ENCODE measurements around the gene ALDH3B1.
A peak's percentile ranks its signal among the peaks of the same experiment; 100 is the strongest.

The ALDH3B1 gene

DNA sequence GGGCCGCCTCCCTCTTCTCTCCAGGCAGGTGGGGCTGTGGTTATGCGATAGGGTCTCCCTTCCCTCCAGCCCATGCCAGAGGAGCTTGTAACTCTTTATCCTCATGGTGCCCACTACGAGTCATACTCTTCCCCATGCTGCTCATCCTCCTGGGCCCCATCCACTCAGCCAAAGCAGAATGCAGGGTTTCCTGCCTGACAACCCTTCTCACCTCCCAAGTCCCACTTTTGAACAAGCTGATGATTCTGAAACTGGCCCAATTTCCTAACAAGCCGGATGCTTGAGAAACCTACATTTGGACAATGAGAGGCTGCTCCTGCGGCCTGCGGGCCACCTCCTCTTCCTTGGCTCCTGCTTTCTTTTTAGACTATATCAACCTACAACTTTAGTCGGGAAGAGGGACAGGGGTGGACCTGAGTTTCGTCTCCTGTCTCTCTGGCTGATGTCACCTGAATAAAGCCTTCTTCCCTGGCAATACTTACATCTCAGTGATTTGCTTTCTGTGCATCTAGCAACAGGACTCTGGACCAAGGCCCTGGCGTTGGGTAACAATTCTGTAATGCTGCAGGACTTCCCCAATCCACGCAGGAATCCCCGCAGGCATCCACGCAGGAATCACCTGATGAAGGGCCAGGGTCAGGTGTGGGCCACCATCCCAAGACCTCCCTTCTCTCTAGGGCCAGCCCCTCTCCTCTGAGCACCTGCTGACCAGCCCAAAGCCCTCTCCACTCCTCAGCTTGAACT, 18.8 kb downstream of the ALDH3B1 start:
- DNase-seq (ENCODE audit: low read depth): no peak
- TF ChIP-seq, protein P1, sequence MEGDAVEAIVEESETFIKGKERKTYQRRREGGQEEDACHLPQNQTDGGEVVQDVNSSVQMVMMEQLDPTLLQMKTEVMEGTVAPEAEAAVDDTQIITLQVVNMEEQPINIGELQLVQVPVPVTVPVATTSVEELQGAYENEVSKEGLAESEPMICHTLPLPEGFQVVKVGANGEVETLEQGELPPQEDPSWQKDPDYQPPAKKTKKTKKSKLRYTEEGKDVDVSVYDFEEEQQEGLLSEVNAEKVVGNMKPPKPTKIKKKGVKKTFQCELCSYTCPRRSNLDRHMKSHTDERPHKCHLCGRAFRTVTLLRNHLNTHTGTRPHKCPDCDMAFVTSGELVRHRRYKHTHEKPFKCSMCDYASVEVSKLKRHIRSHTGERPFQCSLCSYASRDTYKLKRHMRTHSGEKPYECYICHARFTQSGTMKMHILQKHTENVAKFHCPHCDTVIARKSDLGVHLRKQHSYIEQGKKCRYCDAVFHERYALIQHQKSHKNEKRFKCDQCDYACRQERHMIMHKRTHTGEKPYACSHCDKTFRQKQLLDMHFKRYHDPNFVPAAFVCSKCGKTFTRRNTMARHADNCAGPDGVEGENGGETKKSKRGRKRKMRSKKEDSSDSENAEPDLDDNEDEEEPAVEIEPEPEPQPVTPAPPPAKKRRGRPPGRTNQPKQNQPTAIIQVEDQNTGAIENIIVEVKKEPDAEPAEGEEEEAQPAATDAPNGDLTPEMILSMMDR (IDR thresholded peaks at IDR 0.05; ENCODE audit: control insufficient read depth, extremely low read depth, insufficient read depth): no peak
- peak overlapping the region; percentile 83 for H3K4me3 ChIP-seq (ENCODE audit: low read depth, low read length)

DNA sequence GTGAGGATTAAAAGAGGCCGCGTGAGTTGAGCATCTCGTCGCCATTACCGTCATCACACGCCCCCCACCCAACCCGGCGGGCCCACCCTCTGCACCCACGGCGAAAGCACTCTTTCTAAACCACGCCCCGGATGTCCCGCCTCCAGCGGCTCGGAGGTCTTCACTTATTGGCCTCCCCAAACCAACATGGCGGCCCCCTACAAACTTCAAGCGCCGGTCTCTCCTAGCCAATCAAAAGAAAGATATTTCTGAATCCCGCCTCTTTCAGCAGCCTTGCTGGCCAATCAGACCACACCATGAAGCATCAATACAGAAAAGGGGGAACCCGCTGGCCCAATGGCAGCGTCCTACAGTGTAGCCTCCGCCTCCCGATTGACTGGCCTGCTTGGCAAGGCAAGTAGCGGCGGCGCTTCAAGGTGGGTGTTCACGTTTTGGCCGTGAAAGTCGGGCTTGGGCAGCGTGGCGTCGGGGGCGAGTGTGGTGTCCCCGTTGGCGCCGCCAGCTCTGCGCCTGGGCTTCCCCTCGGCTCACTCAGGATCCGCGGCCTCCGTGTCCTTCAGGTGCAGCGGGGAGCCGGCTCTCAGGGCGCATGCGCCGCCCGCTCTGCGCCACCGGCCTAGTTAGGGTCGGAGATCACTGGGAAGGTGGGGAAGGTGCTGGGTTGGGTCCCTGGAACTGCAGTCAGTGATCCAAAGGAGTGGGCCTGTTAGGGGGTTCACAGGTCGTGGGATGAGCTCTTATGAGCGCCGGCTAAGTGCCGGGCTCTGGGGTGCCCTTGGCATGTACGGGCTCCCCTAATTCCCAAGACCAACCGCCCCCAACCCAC, 20.4 kb downstream of the ALDH3B1 start, which contains the start of gene NDUFS8:
Gene NDUFS8, plus strand, starts transcription at position 364 of the 826 bp plus-strand sequence. CDS start 1,471 bp downstream, outside the sequence.
- peak within 1 kb of the TSS; percentile 83 for H3K4me3 ChIP-seq (ENCODE audit: low read depth, low read length)
- TF ChIP-seq, protein P1 (IDR thresholded peaks at IDR 0.05; ENCODE audit: control insufficient read depth, extremely low read depth, insufficient read depth): no peak
- peak; percentile 98 for DNase-seq (ENCODE audit: low read depth)

DNA sequence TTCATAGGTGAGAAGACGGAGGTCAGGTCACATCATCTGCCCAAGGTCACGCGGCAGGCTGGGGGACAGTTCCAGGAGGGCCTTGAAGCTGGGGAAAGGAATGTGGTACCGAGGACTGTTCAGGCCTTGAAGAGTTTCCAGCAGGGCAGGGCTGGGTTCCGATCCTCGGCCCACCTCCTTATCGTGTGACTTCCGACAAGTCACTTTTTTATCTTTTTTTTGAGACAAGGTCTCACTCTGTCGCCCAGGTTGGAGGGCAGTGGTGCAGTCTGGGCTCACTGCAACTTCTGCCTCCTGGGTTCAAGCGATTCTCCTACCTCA, 21.0 kb downstream of the ALDH3B1 start:
- peak overlapping the region; percentile 83 for H3K4me3 ChIP-seq (ENCODE audit: low read depth, low read length)
- TF ChIP-seq, protein P1 (IDR thresholded peaks at IDR 0.05; ENCODE audit: control insufficient read depth, extremely low read depth, insufficient read depth): no peak
- DNase-seq (ENCODE audit: low read depth): no peak

DNA sequence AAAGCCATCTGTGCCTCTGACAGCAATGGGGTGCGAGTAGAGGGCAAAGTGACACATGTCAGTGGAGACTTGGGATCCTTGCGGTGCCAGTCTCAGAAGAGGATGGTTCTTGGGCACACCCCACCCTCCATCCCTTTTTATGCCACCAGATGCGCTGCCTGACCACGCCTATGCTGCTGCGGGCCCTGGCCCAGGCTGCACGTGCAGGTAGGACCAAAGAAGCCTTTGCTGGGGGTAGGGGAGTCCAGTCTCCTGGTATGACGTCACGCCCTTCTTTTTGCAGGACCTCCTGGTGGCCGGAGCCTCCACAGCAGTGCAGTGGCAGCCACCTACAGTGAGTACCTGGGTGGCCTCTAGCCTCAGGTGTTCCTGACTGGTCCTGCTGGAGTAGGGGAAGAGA, 21.9 kb downstream of the ALDH3B1 start:
- H3K4me3 ChIP-seq (ENCODE audit: low read depth, low read length): no peak overlapping the region
- DNase-seq (ENCODE audit: low read depth): no peak
- TF ChIP-seq, protein P1 (IDR thresholded peaks at IDR 0.05; ENCODE audit: control insufficient read depth, extremely low read depth, insufficient read depth): no peak

DNA sequence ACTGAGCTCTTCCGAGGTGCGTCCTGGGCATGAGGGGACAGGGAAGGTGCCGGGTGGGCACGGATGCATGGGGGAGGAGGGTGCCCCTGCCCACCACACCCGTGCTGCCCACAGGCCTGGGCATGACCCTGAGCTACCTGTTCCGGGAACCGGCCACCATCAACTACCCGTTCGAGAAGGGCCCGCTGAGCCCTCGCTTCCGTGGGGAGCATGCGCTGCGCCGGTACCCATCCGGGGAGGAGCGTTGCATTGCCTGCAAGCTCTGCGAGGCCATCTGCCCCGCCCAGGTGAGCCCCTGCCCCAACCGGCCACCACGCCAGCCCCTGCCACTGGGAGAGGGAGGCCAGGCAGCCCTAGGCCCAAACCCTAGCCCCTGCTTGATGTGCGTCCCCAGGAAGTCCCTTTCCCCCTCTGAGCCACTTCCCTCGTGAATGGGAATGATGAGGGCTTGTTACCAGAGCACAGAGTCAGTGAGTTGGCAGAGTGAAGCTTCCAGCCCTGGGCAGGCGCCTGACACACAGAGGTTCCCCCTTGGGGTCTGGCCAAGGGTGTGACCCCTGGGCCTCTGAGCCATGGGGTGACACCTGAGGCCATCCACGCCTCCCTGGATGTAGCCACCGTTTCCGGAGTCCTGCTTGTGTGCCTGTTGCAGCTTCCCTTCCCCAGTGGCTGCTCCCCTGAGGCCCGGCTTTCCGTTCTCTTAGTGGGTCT, 23.0 kb downstream of the ALDH3B1 start:
- H3K4me3 ChIP-seq (ENCODE audit: low read depth, low read length): no peak overlapping the region
- TF ChIP-seq, protein P1 (IDR thresholded peaks at IDR 0.05; ENCODE audit: control insufficient read depth, extremely low read depth, insufficient read depth): no peak
- no peak for DNase-seq (ENCODE audit: low read depth)

DNA sequence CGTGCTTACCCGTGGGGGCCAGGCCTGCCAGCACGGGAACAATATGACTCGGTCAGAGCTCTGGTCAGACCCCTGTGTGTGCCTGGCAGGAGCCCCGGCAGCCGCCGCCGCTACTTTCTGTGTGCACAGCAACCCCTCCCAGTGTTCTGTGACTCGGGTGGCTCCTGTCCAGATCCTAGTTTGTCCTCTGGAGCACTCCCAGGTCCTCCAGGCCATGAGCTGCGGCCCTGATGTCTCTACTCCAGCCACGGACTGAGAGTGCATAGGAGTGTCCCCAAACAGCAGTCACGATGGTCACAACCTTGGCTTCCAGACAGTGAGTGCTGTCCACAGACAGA, 23.6 kb downstream of the ALDH3B1 start:
- TF ChIP-seq, protein P1 (IDR thresholded peaks at IDR 0.05; ENCODE audit: control insufficient read depth, extremely low read depth, insufficient read depth): no peak
- no peak overlapping the region for H3K4me3 ChIP-seq (ENCODE audit: low read depth, low read length)
- no peak for DNase-seq (ENCODE audit: low read depth)
